ENCODE measurements around the gene CCDC142.

DNA sequence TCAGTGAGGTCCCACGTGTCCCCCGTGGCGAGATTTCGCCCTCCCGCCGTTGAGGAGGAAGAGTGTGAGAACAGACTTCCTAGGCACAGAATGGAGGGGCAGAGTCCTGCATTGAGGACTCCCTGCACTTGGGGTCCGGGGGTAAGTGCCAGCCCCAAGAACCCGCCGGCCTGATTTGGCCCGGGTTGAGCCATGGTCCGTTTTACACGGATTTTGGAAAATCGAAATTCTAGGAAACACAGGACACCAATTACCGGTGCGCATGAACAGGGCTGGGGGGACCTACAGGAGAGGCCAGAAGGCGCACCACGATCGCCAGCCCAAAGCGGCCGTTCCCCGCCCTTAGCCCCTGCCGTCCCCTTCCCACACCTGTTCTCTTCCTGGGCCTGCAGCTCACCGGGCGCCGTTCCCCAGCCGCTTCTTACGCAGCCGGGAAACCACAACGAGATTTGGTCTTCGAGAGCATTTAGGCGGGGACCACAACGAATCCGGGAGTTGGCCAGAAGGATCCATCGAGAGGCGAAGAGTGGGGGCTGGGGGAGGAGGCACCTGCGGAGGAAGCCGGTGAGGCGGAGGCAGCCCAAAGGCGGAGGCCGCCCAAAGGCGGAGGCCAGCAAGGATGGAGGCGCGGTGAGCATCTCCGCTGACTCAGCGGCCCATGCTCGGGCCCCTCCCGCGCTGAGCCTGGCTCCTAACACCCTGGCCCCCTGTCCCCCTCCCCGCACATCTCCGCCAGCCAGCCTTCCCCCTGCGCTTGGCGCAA lies 31.0 kb upstream of the CCDC142 start:
- TF ChIP-seq, protein P1, sequence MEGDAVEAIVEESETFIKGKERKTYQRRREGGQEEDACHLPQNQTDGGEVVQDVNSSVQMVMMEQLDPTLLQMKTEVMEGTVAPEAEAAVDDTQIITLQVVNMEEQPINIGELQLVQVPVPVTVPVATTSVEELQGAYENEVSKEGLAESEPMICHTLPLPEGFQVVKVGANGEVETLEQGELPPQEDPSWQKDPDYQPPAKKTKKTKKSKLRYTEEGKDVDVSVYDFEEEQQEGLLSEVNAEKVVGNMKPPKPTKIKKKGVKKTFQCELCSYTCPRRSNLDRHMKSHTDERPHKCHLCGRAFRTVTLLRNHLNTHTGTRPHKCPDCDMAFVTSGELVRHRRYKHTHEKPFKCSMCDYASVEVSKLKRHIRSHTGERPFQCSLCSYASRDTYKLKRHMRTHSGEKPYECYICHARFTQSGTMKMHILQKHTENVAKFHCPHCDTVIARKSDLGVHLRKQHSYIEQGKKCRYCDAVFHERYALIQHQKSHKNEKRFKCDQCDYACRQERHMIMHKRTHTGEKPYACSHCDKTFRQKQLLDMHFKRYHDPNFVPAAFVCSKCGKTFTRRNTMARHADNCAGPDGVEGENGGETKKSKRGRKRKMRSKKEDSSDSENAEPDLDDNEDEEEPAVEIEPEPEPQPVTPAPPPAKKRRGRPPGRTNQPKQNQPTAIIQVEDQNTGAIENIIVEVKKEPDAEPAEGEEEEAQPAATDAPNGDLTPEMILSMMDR (conservative IDR thresholded peaks at IDR 0.05) = no peak
- no peak for TF ChIP-seq EZH2 (IDR thresholded peaks at IDR 0.05; ENCODE audit: low read depth)
